NT2/D1 (cell line): ENCODE measurements around the gene SFXN2.
"Not testable (repeated sequence)": the region's sequence is repeated elsewhere in the genome, so short reads cannot be mapped to it uniquely, and the experiment has no call there.

Source experiments
- YY1 ChIP-seq: IDR thresholded peaks from 2 replicates; pipeline ENCODE4 v1.6.1; 2011; ENCODE audit not compliant: insufficient read length, insufficient read depth
- ZNF274 ChIP-seq: IDR thresholded peaks from 2 replicates; pipeline ENCODE4 v1.6.1; 2011; ENCODE audit warnings: mild to moderate bottlenecking, low read depth, low read length

GRCh38 chr10:102695401-102695800 lies 19.0 kb upstream of the SFXN2 start:
- TF ChIP-seq ZNF274, YY1: not testable (repeated sequence)
